Peyer's patch (tissue), 4 donors: Measurements from ENCODE around the gene SAFB. TPM values are rescaled to one million over a fixed set of nuclear protein-coding genes. Genes with fewer than 3 reads are reported as not detected.

Experiments used
- DNase-seq, 3 donors: peaks; one replicate each; pipeline ENCODE4 v3.0.0-alpha.2; 2017 to 2019
- H3K27ac ChIP-seq, 4 donors: fragments of 200-600 bp; sonication (generic); one replicate each; pipeline ENCODE4 v1.5.1; 2016 to 2019
- H3K27me3 ChIP-seq, 2 donors: fragments of 200-600 bp; sonication (generic); one replicate each; pipeline ENCODE4 v1.5.1; 2019
- H3K36me3 ChIP-seq, 3 donors: fragments of 200-600 bp; sonication (generic); one replicate each; pipeline ENCODE4 v1.5.1; 2016 to 2019
- H3K4me1 ChIP-seq, 4 donors: fragments of 200-600 bp; sonication (generic); one replicate each; pipeline ENCODE4 v1.5.1; 2016 to 2019
- H3K4me3 ChIP-seq, 4 donors: fragments of 200-600 bp; sonication (generic); 1 replicate in 3 of 4; 2 replicates in 1 of 4; pipeline ENCODE4 v1.5.1; 2016 to 2019; ENCODE audit warnings: mild to moderate bottlenecking in 1 of 4
- H3K9me3 ChIP-seq, 4 donors: fragments of 200-600 bp; sonication (generic); one replicate each; pipeline ENCODE4 v1.5.1; 2016 to 2019; ENCODE audit warnings: mild to moderate bottlenecking in 1 of 4
- CTCF ChIP-seq, 6 experiments: fragments of 450-650 bp in 4 of 6; fragments of 200-600 bp in 2 of 6; sonication (generic) in 1 of 6; IDR thresholded peaks; one replicate each; pipeline ENCODE4 v1.5.1; 2017 to 2019; ENCODE audit warnings: antibody characterized with exemption in 6 of 6, mild to moderate bottlenecking in 3 of 6, moderate library complexity in 1 of 6
- POLR2A ChIP-seq, 2 donors: fragments of 450-650 bp; IDR thresholded peaks; one replicate each; pipeline ENCODE4 v1.5.1; 2017; ENCODE audit warnings: antibody characterized with exemption in 2 of 2, mild to moderate bottlenecking in 2 of 2, moderate library complexity in 2 of 2
- total RNA-seq, 4 donors: library from RNA; depleted of rRNA; stranded (reverse); fragments of >200 nt; gene quantifications; one replicate each; pipeline ENCODE4 v1.1.0, GENCODE V29; 2016

The SAFB gene
- total RNA-seq, 4 donors from 2014 or later: 86.3 to 374 (median 163) TPM

- no peak overlapping the region for H3K4me3 ChIP-seq
- no peaks in the 10 kb centered on the region for H3K9me3 ChIP-seq
- H3K4me1 ChIP-seq: no peaks in the 10 kb centered on the region
- TF ChIP-seq CTCF (IDR thresholded peaks at IDR 0.05) (no peak), POLR2A (IDR thresholded peaks at IDR 0.05) (no peak)
- no peak for DNase-seq
- no peak overlapping the region for H3K27ac ChIP-seq
- no peaks in the 10 kb centered on the region for H3K27me3 ChIP-seq
- H3K36me3 ChIP-seq: peaks cover 0 to 55% (median 0%) of the 10 kb centered on the region in 3 donors
Measured at GRCh38 chr19:5641171-5641570, 18.3 kb downstream of the SAFB start.

GRCh38 chr19:5642204-5642603 is 19.3 kb downstream of the SAFB start:
- Histone ChIP-seq H3K4me1 (no peaks in the 10 kb centered on the region), H3K27me3 (no peaks in the 10 kb centered on the region), H3K9me3 (no peaks in the 10 kb centered on the region), H3K27ac (no peak overlapping the region), H3K36me3 (peaks cover 0 to 66% (median 0%) of the 10 kb centered on the region in 3 donors), H3K4me3 (no peak overlapping the region)
- DNase-seq: peak in 1 of 3 donors; percentile 18
- no peak for TF ChIP-seq CTCF (IDR thresholded peaks at IDR 0.05)
- TF ChIP-seq POLR2A (IDR thresholded peaks at IDR 0.05): no peak

GRCh38 chr19:5643060-5643459 is 20.2 kb downstream of the SAFB start:
- H3K4me3 ChIP-seq: no peak overlapping the region
- H3K27me3 ChIP-seq: no peaks in the 10 kb centered on the region
- H3K9me3 ChIP-seq: no peaks in the 10 kb centered on the region
- peaks cover 0 to 74% (median 0%) of the 10 kb centered on the region in 3 donors for H3K36me3 ChIP-seq
- TF ChIP-seq CTCF (IDR thresholded peaks at IDR 0.05) (no peak), POLR2A (IDR thresholded peaks at IDR 0.05) (no peak)
- H3K4me1 ChIP-seq: no peaks in the 10 kb centered on the region
- DNase-seq: no peak
- H3K27ac ChIP-seq: no peak overlapping the region

- H3K4me3 ChIP-seq: no peak overlapping the region
- no peak overlapping the region for H3K27ac ChIP-seq
- peaks cover 0 to 80% (median 0%) of the 10 kb centered on the region in 3 donors for H3K36me3 ChIP-seq
- no peaks in the 10 kb centered on the region for H3K9me3 ChIP-seq
- no peaks in the 10 kb centered on the region for H3K27me3 ChIP-seq
- no peak for DNase-seq
- TF ChIP-seq CTCF (IDR thresholded peaks at IDR 0.05): no peak
- TF ChIP-seq POLR2A (IDR thresholded peaks at IDR 0.05): no peak
- no peaks in the 10 kb centered on the region for H3K4me1 ChIP-seq
Measured at GRCh38 chr19:5644037-5644436, 21.2 kb downstream of the SAFB start.

GRCh38 chr19:5645409-5645808 is 22.5 kb downstream of the SAFB start:
- Histone ChIP-seq H3K27me3 (no peaks in the 10 kb centered on the region), H3K4me3 (no peak overlapping the region), H3K27ac (no peak overlapping the region), H3K9me3 (no peaks in the 10 kb centered on the region), H3K4me1 (no peaks in the 10 kb centered on the region), H3K36me3 (peaks cover 0 to 87% (median 5%) of the 10 kb centered on the region in 3 donors)
- peak in 1 of 3 donors; percentile 31 for DNase-seq
- no peak for TF ChIP-seq CTCF (IDR thresholded peaks at IDR 0.05)
- no peak for TF ChIP-seq POLR2A (IDR thresholded peaks at IDR 0.05)

- TF ChIP-seq CTCF (IDR thresholded peaks at IDR 0.05) (no peak), POLR2A (IDR thresholded peaks at IDR 0.05) (no peak)
- H3K36me3 ChIP-seq: peaks cover 0 to 89% (median 5%) of the 10 kb centered on the region in 3 donors
- H3K4me1 ChIP-seq: no peaks in the 10 kb centered on the region
- no peak overlapping the region for H3K27ac ChIP-seq
- no peaks in the 10 kb centered on the region for H3K27me3 ChIP-seq
- no peaks in the 10 kb centered on the region for H3K9me3 ChIP-seq
- H3K4me3 ChIP-seq: no peak overlapping the region
- DNase-seq: peak in 1 of 3 donors; percentile 11
Measured at GRCh38 chr19:5646703-5647102, 23.8 kb downstream of the SAFB start.
